ENCODE results near the gene ARFGEF2. TPM values are rescaled to one million over a fixed set of nuclear protein-coding genes. Genes with fewer than 3 reads are reported as not detected.
"Not testable (repeated sequence)": the region's sequence is repeated elsewhere in the genome, so short reads cannot be mapped to it uniquely, and the experiment has no call there.

The ARFGEF2 gene
- total RNA-seq, 1 donor from 2014 or later = 37.9 TPM

- Histone ChIP-seq H3K36me3 (no peaks in the 10 kb centered on the region), H3K9me3 (no peaks in the 10 kb centered on the region), H3K4me1 (no peaks in the 10 kb centered on the region), H3K27ac (no peak overlapping the region), H3K27me3 (no peaks in the 10 kb centered on the region), H3K4me3 (no peak overlapping the region)
- DNase-seq (no peak), ATAC-seq (no peak)
- intact Hi-C loops (cut with DNase I) = no loop called here
- TF ChIP-seq, protein P1, sequence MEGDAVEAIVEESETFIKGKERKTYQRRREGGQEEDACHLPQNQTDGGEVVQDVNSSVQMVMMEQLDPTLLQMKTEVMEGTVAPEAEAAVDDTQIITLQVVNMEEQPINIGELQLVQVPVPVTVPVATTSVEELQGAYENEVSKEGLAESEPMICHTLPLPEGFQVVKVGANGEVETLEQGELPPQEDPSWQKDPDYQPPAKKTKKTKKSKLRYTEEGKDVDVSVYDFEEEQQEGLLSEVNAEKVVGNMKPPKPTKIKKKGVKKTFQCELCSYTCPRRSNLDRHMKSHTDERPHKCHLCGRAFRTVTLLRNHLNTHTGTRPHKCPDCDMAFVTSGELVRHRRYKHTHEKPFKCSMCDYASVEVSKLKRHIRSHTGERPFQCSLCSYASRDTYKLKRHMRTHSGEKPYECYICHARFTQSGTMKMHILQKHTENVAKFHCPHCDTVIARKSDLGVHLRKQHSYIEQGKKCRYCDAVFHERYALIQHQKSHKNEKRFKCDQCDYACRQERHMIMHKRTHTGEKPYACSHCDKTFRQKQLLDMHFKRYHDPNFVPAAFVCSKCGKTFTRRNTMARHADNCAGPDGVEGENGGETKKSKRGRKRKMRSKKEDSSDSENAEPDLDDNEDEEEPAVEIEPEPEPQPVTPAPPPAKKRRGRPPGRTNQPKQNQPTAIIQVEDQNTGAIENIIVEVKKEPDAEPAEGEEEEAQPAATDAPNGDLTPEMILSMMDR (IDR thresholded peaks at IDR 0.05) = no peak
These were observed 34.7 kb upstream of the ARFGEF2 start for GRCh38 chr20:48886811-48887210.

DNA sequence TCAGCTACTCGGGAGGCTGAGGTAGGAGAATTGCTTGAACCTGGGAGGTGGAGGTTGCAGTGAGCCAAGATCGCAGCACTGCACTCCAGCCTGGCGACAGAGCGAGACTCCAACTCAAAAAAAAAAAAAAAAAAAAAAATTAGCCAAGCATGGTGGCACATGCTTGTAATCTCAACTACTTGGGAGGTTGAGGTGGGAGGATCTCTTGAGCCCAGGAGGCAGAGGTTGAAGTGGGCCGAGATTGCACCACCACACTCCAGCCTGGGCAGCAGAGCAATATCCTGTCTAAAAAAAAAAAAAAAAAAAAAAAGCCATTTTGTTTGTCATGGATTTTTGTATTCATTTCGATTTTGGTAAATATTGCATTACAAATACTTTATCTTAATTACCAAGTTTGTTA is 33.0 kb upstream of the ARFGEF2 start:
- intact Hi-C loops (cut with DNase I); H3K27me3 ChIP-seq; ATAC-seq; H3K36me3 ChIP-seq; H3K4me3 ChIP-seq; H3K27ac ChIP-seq; H3K9me3 ChIP-seq; DNase-seq; H3K4me1 ChIP-seq: not testable (repeated sequence)

- no peaks in the 10 kb centered on the region for H3K4me1 ChIP-seq
- H3K4me3 ChIP-seq = no peak overlapping the region
- TF ChIP-seq, protein P1 (IDR thresholded peaks at IDR 0.05) = no peak
- no peak for ATAC-seq
- H3K27ac ChIP-seq = no peak overlapping the region
- intact Hi-C loops (cut with DNase I) = no loop called here
- no peaks in the 10 kb centered on the region for H3K36me3 ChIP-seq
- H3K27me3 ChIP-seq = no peaks in the 10 kb centered on the region
- H3K9me3 ChIP-seq = no peaks in the 10 kb centered on the region
- no peak for DNase-seq
These were observed 32.2 kb upstream of the ARFGEF2 start for GRCh38 chr20:48889140-48889790.

DNA sequence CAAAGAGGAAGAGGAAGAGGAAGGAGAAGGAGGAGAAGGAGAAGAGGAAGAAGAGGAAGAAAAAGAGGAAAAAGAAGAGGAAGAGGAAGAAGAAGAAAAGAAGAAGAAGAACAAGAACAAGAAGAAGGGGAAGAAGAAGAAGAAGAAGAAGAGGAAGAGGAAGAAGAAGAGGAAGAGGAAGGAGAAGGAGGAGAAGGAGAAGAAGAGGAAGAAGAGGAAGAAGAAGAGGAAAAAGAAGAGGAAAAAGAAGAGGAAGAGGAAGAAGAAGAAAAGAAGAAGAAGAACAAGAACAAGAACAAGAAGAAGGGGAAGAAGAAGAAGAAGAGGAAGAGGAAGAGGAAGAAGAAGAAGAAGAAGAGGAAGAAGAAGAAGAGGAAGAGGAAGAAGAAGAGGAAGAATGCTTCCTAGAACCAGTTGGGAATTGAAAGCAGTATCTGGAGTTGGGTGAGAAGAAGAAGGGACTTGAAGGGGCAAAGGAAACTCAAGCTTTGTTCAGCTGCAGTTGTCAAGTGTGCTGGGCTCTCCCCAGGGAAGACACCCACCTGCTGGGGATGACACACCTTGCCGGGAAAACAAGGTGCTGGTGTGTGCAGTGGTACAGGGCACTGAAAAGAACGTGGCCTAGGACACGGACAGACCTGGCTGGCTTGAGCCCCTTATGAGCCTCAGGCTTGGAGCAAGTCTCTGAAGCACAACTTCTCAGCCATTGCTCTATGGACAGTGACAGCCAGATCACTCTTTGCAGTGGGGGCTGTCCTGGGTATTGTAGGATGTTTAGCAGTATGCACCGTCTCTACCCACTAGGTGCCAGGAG is 30.1 kb upstream of the ARFGEF2 start:
- H3K4me3 ChIP-seq = no peak overlapping the region
- DNase-seq (no peak), ATAC-seq (no peak)
- no peaks in the 10 kb centered on the region for H3K9me3 ChIP-seq
- no peak overlapping the region for H3K27ac ChIP-seq
- TF ChIP-seq, protein P1 (IDR thresholded peaks at IDR 0.05) = no peak
- no peaks in the 10 kb centered on the region for H3K27me3 ChIP-seq
- no peaks in the 10 kb centered on the region for H3K4me1 ChIP-seq
- no peaks in the 10 kb centered on the region for H3K36me3 ChIP-seq
- intact Hi-C loops (cut with DNase I) = no loop called here

- Histone ChIP-seq H3K4me1 (no peaks in the 10 kb centered on the region), H3K36me3 (no peaks in the 10 kb centered on the region), H3K4me3 (no peak overlapping the region), H3K27me3 (no peaks in the 10 kb centered on the region), H3K9me3 (no peaks in the 10 kb centered on the region), H3K27ac (no peak overlapping the region)
- intact Hi-C loops (cut with DNase I) = no loop called here
- ATAC-seq (no peak), DNase-seq (no peak)
- TF ChIP-seq, protein P1 (IDR thresholded peaks at IDR 0.05) = no peak
These were observed 29.5 kb upstream of the ARFGEF2 start for GRCh38 chr20:48892049-48892470.

- DNase-seq = no peak
- intact Hi-C loops (cut with DNase I) = no loop called here
- Histone ChIP-seq H3K4me1 (no peaks in the 10 kb centered on the region), H3K27me3 (no peaks in the 10 kb centered on the region), H3K4me3 (no peak overlapping the region), H3K27ac (no peak overlapping the region), H3K36me3 (no peaks in the 10 kb centered on the region), H3K9me3 (no peaks in the 10 kb centered on the region)
- no peak for ATAC-seq
- TF ChIP-seq, protein P1 (IDR thresholded peaks at IDR 0.05) = no peak
These were observed 28.6 kb upstream of the ARFGEF2 start for GRCh38 chr20:48892891-48893290.

Measured in upper lobe of right lung (tissue), 1 donor.